ENCODE data around the gene WAPL.

- TF ChIP-seq POLR2A (IDR thresholded peaks at IDR 0.05; ENCODE audit: low read depth, low read length) = no peak
- TF ChIP-seq POLR2AphosphoS5 (IDR thresholded peaks at IDR 0.05; ENCODE audit: low read depth, low read length) = no peak
- TF ChIP-seq TAF1 (IDR thresholded peaks at IDR 0.05; ENCODE audit: borderline replicate concordance, low read depth, low read length) = no peak
Measured at GRCh38 chr10:86438091-86438749, 83.4 kb downstream of the WAPL start.

Data from GM12892 (cell line).